Tibial artery (tissue), 4 donors: ENCODE data around the gene DBF4.
"Not testable (repeated sequence)": the region's sequence is repeated elsewhere in the genome, so short reads cannot be mapped to it uniquely, and the experiment has no call there.

Experiments used
- DNase-seq, 2 donors: peaks; one replicate each; pipeline ENCODE4 v3.0.0-alpha.2; 2019
- H3K27ac ChIP-seq, 2 donors: fragments of 200-600 bp; sonication (generic) in 1 of 2; 1 replicate in 1 of 2; 2 replicates in 1 of 2; pipeline ENCODE4 v1.5.1; 2018 to 2019; ENCODE audit warnings: mild to moderate bottlenecking in 1 of 2
- H3K27me3 ChIP-seq, 2 donors: fragments of 200-600 bp; sonication (generic) in 1 of 2; one replicate each; pipeline versions ENCODE4 v1.5.1 to v1.6.0; 2016 to 2019
- H3K36me3 ChIP-seq, 3 donors: fragments of 200-600 bp; sonication (generic) in 2 of 3; one replicate each; pipeline ENCODE4 v1.5.1; 2016 to 2019; ENCODE audit warnings: mild to moderate bottlenecking in 2 of 3
- H3K4me1 ChIP-seq, 4 donors: fragments of 200-600 bp; sonication (generic) in 2 of 4; 1 replicate in 3 of 4; 2 replicates in 1 of 4; pipeline ENCODE4 v1.5.1; 2016 to 2019
- H3K4me3 ChIP-seq, 2 donors: fragments of 200-600 bp; sonication (generic) in 1 of 2; 1 replicate in 1 of 2; 2 replicates in 1 of 2; pipeline ENCODE4 v1.5.1; 2018 to 2019; ENCODE audit warnings: mild to moderate bottlenecking in 2 of 2
- H3K9me3 ChIP-seq, 3 donors: fragments of 200-600 bp; sonication (generic) in 1 of 3; one replicate each; pipeline ENCODE4 v1.5.1; 2016 to 2019
- CTCF ChIP-seq, 2 experiments: fragments of 200-600 bp in 1 of 2; fragments of 450-650 bp in 1 of 2; IDR thresholded peaks; one replicate each; pipeline ENCODE4 v1.5.1; 2017 to 2019; ENCODE audit warnings: antibody characterized with exemption in 2 of 2, mild to moderate bottlenecking in 1 of 2, moderate library complexity in 1 of 2
- intact Hi-C: fragments of 100-400 bp; cut with DNase I; formaldehyde crosslinking; loops from one replicate; pipeline ENCODE4 v1.15.0; 2023; ENCODE audit warnings: low total_unique reads

Gene DBF4

DNA sequence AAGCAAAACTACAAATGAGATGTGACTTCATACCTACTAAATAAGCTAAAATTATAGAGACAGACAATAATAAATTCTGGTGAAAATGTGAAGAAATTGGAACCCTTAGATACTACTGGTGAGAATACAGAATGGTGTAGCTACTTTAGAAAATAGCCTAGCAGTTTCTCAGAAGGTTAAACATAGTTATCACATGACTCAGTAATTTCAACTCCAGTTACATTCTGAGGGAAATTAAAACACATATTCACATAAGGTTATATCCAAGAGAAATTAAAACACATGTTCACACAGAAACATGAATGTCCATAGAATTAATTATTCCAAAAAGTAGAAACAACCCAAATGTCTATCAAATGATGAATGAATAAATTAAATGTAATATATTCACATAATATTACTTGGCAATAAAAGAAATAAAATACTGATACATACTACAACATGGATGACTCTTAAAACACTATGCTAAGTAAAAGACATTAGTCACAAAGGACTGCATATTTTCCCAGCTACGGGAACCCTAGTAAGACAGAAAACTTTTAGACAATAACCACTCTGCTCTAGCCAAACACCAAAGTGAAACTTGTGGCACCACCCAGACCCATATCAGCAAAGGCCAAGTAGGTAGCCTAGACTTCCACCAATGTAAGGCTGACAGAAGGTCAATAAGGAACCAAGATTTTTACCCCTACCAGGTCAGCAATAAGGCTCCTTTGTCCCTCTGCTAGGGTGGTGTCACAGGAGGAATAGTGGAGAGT is 25.3 kb upstream of the DBF4 start:
- no peak for DNase-seq
- Histone ChIP-seq H3K27me3 (no peaks in the 10 kb centered on the region), H3K9me3 (no peaks in the 10 kb centered on the region), H3K27ac (no peak overlapping the region), H3K36me3 (peaks cover 0 to 20% (median 17%) of the 10 kb centered on the region in 3 donors), H3K4me1 (no peaks in the 10 kb centered on the region), H3K4me3 (no peak overlapping the region)
- TF ChIP-seq CTCF (IDR thresholded peaks at IDR 0.05) = no peak
- intact Hi-C loops = no loop called here

DNA sequence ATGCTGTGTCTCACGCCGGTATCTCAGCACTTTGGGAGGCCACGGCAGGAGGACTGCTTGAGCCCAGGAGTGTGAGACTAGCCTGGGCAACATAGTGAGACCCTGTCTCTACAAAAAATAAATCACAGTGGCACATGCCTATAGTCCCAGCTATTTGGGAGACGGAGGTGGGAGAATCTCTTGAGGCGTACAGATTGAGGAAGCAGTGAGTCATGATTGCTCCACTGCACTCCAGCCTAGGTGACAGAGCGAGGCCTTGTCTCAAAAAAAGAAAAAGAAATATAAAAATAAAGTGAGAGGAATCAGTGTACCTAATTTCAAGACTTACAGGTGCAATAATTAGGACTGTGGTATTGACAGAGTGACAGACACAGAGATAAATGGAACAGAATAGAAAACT is 24.0 kb upstream of the DBF4 start:
- Histone ChIP-seq H3K9me3 (no peaks in the 10 kb centered on the region), H3K27ac (no peak overlapping the region), H3K4me1 (no peaks in the 10 kb centered on the region), H3K27me3 (no peaks in the 10 kb centered on the region), H3K4me3 (no peak overlapping the region), H3K36me3 (peaks cover 5 to 16% (median 10%) of the 10 kb centered on the region in 3 donors)
- TF ChIP-seq CTCF (IDR thresholded peaks at IDR 0.05) = no peak
- no peak for DNase-seq
- intact Hi-C loops = no loop called here

DNA sequence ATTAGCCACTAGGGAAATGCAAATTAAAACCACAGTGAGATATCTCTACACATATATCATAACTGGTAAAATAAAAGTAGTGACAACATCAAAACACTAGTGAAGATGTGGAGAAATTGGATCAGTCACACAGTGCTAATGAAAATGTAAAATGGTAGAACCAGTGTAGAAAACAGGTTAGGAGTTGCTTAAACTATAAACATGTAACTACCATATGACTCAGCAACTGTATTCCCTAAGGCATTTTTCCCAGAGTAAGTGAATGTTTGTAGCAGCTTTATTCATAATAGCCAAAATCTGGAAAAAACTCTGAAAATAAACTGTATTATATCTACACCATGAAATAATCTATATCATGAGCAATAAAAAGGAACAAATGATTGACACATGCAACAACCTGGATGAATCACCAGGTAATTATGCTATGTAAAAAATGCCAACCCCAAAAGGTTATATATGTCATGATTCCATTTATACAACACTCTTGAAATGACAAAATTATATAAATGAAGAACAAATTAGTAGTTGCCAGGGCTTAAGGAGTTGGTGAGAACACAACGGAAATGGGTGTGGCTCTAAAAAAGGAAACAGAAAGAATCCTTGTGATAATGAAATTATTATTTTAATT is 22.9 kb upstream of the DBF4 start:
- Histone ChIP-seq H3K27me3 (no peaks in the 10 kb centered on the region), H3K27ac (no peak overlapping the region), H3K36me3 (peaks cover 16 to 27% (median 18%) of the 10 kb centered on the region in 3 donors), H3K4me1 (no peaks in the 10 kb centered on the region), H3K4me3 (no peak overlapping the region), H3K9me3 (no peaks in the 10 kb centered on the region)
- TF ChIP-seq CTCF (IDR thresholded peaks at IDR 0.05) = no peak
- DNase-seq = no peak
- intact Hi-C loops = no loop called here

DNA sequence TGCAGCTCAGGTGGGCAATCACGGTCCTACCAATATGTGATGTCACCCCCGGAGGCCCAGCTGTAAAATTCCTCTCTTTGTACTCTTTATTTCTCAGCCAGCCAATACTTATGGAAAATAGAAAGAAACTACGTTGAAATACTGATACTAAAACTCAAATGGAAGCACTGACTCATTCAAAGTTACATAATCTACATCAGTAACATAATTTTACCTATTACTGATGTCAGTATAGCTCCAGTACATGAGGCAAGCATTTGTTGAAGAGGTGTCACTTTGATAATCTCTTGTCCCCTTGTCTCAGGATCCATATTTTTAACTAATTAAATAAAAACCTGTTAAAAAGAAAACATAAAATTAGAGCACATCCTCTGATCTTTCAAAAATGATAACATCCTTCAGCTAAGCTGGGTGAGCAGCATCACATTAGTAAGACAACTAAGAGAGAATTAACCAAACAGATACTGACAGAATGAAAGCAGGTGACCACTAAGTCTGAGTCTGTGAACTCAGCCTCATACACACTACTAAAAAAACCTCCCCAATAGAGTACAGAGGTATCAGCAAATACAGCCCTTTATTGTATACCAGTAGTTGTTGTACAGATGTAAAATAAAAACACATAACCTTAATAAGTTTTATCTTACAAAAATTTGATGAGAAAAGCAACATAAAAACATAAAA is 17.7 kb upstream of the DBF4 start:
- TF ChIP-seq CTCF (IDR thresholded peaks at IDR 0.05) = no peak
- H3K4me3 ChIP-seq = no peak overlapping the region
- H3K27me3 ChIP-seq = no peaks in the 10 kb centered on the region
- H3K4me1 ChIP-seq = no peaks in the 10 kb centered on the region
- no peak overlapping the region for H3K27ac ChIP-seq
- H3K36me3 ChIP-seq = peaks cover 11 to 33% (median 16%) of the 10 kb centered on the region in 3 donors
- DNase-seq = no peak
- no peaks in the 10 kb centered on the region for H3K9me3 ChIP-seq
- intact Hi-C loops = no loop called here

GRCh38 chr7:87866089-87866488 is 10.2 kb upstream of the DBF4 start:
- no peaks in the 10 kb centered on the region for H3K4me1 ChIP-seq
- no peak overlapping the region for H3K27ac ChIP-seq
- intact Hi-C loops = no loop called here
- no peak for TF ChIP-seq CTCF (IDR thresholded peaks at IDR 0.05)
- peaks cover 13 to 26% (median 18%) of the 10 kb centered on the region in 3 donors for H3K36me3 ChIP-seq
- no peaks in the 10 kb centered on the region for H3K27me3 ChIP-seq
- DNase-seq = no peak
- no peak overlapping the region for H3K4me3 ChIP-seq
- H3K9me3 ChIP-seq = peaks cover 0 to 31% (median 12%) of the 10 kb centered on the region in 3 donors

- H3K4me1 ChIP-seq, H3K27ac ChIP-seq, intact Hi-C loops, H3K4me3 ChIP-seq, DNase-seq, H3K27me3 ChIP-seq: not testable (repeated sequence)
- Histone ChIP-seq H3K36me3 (peaks cover 13 to 27% (median 18%) of the 10 kb centered on the region in 3 donors), H3K9me3 (peaks cover 0 to 31% (median 12%) of the 10 kb centered on the region in 3 donors)
Observed at GRCh38 chr7:87866533-87866932, 9.8 kb upstream of the DBF4 start.
